GM21619 (cell line): Measurements from ENCODE around the gene TM4SF4.

ENCODE experiments used
- ATAC-seq: cut with Tn5 transposase; IDR thresholded peaks from one replicate; pipeline ENCODE4 v1.9.1; 2021; ENCODE audit not compliant: unreplicated experiment

TM4SF4 gene

GRCh38 chr3:149509526-149509925 lies 35.0 kb downstream of the TM4SF4 start:
- ATAC-seq = no peak

GRCh38 chr3:149510480-149510879 lies 36.0 kb downstream of the TM4SF4 start:
- ATAC-seq = no peak

GRCh38 chr3:149511040-149511626 lies 36.6 kb downstream of the TM4SF4 start:
- ATAC-seq = no peak

GRCh38 chr3:149512073-149512782 lies 37.7 kb downstream of the TM4SF4 start:
- peak; percentile 66 for ATAC-seq

- no peak for ATAC-seq
Observed at GRCh38 chr3:149514471-149514870, 40.0 kb downstream of the TM4SF4 start.

- ATAC-seq = no peak
Observed at GRCh38 chr3:149515249-149515648, 40.8 kb downstream of the TM4SF4 start.

GRCh38 chr3:149516920-149517319 lies 42.4 kb downstream of the TM4SF4 start:
- no peak for ATAC-seq

- ATAC-seq = no peak
Observed at GRCh38 chr3:149519912-149520311, 45.4 kb downstream of the TM4SF4 start.

- ATAC-seq = no peak
Observed at GRCh38 chr3:149523512-149524299, 49.2 kb downstream of the TM4SF4 start.

- no peak for ATAC-seq
Observed at GRCh38 chr3:149527531-149528339, 53.2 kb downstream of the TM4SF4 start.

- ATAC-seq = no peak
Observed at GRCh38 chr3:149528340-149528650, 53.8 kb downstream of the TM4SF4 start.

GRCh38 chr3:149529099-149529498 lies 54.6 kb downstream of the TM4SF4 start:
- ATAC-seq = no peak

GRCh38 chr3:149532489-149533180 lies 58.1 kb downstream of the TM4SF4 start:
- no peak for ATAC-seq

GRCh38 chr3:149534082-149534481 lies 59.6 kb downstream of the TM4SF4 start:
- no peak for ATAC-seq

GRCh38 chr3:149534671-149535332 lies 60.3 kb downstream of the TM4SF4 start:
- no peak for ATAC-seq

GRCh38 chr3:149535333-149535685 lies 60.8 kb downstream of the TM4SF4 start:
- ATAC-seq = no peak

- no peak for ATAC-seq
Observed at GRCh38 chr3:149536429-149536828, 61.9 kb downstream of the TM4SF4 start.

- no peak for ATAC-seq
Observed at GRCh38 chr3:149538371-149538770, 63.9 kb downstream of the TM4SF4 start.

- ATAC-seq = no peak
Observed at GRCh38 chr3:149541091-149541491, 66.6 kb downstream of the TM4SF4 start.
